ACHN (cell line): ENCODE measurements around the gene SLC4A2.
"Not testable (repeated sequence)": the region's sequence is repeated elsewhere in the genome, so short reads cannot be mapped to it uniquely, and the experiment has no call there.

Experiments
- DNase-seq: peaks from one replicate; pipeline ENCODE4 v3.0.0-alpha.2; 2015
- in situ Hi-C: cut with HindIII; loops from 2 replicates; pipeline ENCODE4 v1.10.0; 2017; ENCODE audit warnings: low sequenced_read_pairs, low pct_ligation_motif_present, low pct_unique_long_range_greater_than_20kb

The SLC4A2 gene

GRCh38 chr7:151039850-151040548, 19.4 kb upstream of the SLC4A2 start:
- in situ Hi-C loops = no loop called here
- no peak for DNase-seq

- no peak for DNase-seq
- in situ Hi-C loops = no loop called here
Observed at GRCh38 chr7:151040616-151041375, 18.6 kb upstream of the SLC4A2 start.

- DNase-seq, in situ Hi-C loops: not testable (repeated sequence)
Observed at GRCh38 chr7:151043449-151043848, 15.9 kb upstream of the SLC4A2 start.

- DNase-seq = no peak
- in situ Hi-C loops = no loop called here
Observed at GRCh38 chr7:151043959-151044358, 15.4 kb upstream of the SLC4A2 start.

GRCh38 chr7:151045262-151045661, 14.1 kb upstream of the SLC4A2 start:
- in situ Hi-C loops = no loop called here
- no peak for DNase-seq

- DNase-seq = no peak
- in situ Hi-C loops = no loop called here
Observed at GRCh38 chr7:151045967-151046366, 13.4 kb upstream of the SLC4A2 start.

- in situ Hi-C loops = no loop called here
- DNase-seq = no peak
Observed at GRCh38 chr7:151046603-151047573, 12.5 kb upstream of the SLC4A2 start.

GRCh38 chr7:151047976-151048815, 11.2 kb upstream of the SLC4A2 start, which contains the start of gene ASIC3:
TSS of gene ASIC3 (plus strand) at chr7:151048531. CDS start at chr7:151048886, 355 bp downstream.
- in situ Hi-C loops = no loop called here
- no peak for DNase-seq

GRCh38 chr7:151048911-151049463, 10.4 kb upstream of the SLC4A2 start:
- in situ Hi-C loops = no loop called here
- DNase-seq = no peak

- in situ Hi-C loops = no loop called here
- peak; percentile 77 for DNase-seq
Observed at GRCh38 chr7:151051108-151051507, 8.3 kb upstream of the SLC4A2 start.

- in situ Hi-C loops = no loop called here
- DNase-seq = no peak
Observed at GRCh38 chr7:151053096-151053495, 6.3 kb upstream of the SLC4A2 start.

- no peak for DNase-seq
- in situ Hi-C loops = no loop called here
Observed at GRCh38 chr7:151053751-151054150, 5.6 kb upstream of the SLC4A2 start.

GRCh38 chr7:151056283-151056665, 3.1 kb upstream of the SLC4A2 start:
- no peak for DNase-seq
- in situ Hi-C loops = no loop called here

- no peak for DNase-seq
- in situ Hi-C loops = no loop called here
Observed at GRCh38 chr7:151056666-151057505, 2.5 kb upstream of the SLC4A2 start.

- in situ Hi-C loops = no loop called here
- no peak for DNase-seq
Observed at GRCh38 chr7:151057506-151057988, 1.8 kb upstream of the SLC4A2 start, which contains the start of gene CDK5. TSS of gene CDK5 (minus strand) at chr7:151057897. CDS start at chr7:151057848, 49 bp downstream.

- in situ Hi-C loops = no loop called here
- peak; percentile 100 for DNase-seq
Observed at GRCh38 chr7:151057989-151058780, 1.2 kb upstream of the SLC4A2 start.
